GM12875 (cell line): Measurements from ENCODE around the gene LDB2.

Experiments used
- H3K4me3 ChIP-seq: one replicate; pipeline ENCODE4 v1.5.1; 2011; ENCODE audit warnings: low read depth, low read length, control low read depth
- TF ChIP-seq, protein P1 (sequence below): IDR thresholded peaks from 2 replicates; pipeline ENCODE4 v1.5.1; 2011; ENCODE audit warnings: low read depth, mild to moderate bottlenecking, control low read depth, inconsistent platforms, low read length, moderate library complexity, borderline replicate concordance; ENCODE audit not compliant: insufficient read depth

Gene LDB2

GRCh38 chr4:16859031-16859430 is 39.4 kb downstream of the LDB2 start:
- TF ChIP-seq, protein P1, sequence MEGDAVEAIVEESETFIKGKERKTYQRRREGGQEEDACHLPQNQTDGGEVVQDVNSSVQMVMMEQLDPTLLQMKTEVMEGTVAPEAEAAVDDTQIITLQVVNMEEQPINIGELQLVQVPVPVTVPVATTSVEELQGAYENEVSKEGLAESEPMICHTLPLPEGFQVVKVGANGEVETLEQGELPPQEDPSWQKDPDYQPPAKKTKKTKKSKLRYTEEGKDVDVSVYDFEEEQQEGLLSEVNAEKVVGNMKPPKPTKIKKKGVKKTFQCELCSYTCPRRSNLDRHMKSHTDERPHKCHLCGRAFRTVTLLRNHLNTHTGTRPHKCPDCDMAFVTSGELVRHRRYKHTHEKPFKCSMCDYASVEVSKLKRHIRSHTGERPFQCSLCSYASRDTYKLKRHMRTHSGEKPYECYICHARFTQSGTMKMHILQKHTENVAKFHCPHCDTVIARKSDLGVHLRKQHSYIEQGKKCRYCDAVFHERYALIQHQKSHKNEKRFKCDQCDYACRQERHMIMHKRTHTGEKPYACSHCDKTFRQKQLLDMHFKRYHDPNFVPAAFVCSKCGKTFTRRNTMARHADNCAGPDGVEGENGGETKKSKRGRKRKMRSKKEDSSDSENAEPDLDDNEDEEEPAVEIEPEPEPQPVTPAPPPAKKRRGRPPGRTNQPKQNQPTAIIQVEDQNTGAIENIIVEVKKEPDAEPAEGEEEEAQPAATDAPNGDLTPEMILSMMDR, result no peak
- no peak overlapping the region for H3K4me3 ChIP-seq

DNA sequence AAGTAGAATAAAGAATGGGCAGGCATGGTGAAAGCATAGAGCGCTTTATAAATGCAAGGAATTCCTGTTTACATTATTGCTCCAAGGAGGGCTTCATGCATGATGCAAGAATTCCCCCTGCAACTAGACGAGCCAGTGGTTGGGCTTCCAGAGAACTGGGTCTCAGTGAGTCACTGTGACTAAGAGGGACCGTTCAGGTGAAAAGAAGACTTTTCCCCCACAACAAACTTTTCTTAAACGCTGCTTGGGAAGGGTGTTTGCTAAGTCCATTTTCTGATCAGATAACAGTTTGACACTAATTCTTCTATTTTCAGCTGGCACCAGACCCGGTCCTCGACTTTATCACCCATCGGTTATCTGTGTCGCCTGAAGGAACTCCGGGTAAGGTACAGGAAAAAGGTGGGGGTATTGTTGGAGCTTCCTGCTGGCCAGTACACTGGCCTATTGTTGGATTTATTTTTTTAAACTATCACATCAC is 40.1 kb downstream of the LDB2 start:
- no peak overlapping the region for H3K4me3 ChIP-seq
- TF ChIP-seq, protein P1, result no peak

- H3K4me3 ChIP-seq, result no peak overlapping the region
- TF ChIP-seq, protein P1, result no peak
These were observed 41.0 kb downstream of the LDB2 start for GRCh38 chr4:16857425-16857824.

DNA sequence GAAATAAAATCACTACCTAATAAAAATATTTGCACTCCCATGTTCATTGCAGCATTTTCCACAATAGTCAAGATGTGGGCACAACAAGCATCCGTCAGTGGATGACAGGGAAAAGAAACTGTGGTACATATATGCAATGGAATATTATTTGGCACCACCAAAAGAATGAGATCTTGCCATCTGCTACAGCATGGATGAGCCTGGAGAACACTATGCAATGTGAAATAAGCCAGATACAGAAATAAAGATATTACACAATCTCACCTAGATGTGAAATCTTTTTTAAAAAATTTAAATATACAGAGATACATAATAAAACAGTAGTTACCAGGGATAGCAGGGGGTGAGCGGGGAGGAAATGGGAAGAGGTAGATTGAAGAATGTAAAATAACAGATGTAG is 44.8 kb downstream of the LDB2 start:
- no peak overlapping the region for H3K4me3 ChIP-seq
- TF ChIP-seq, protein P1, result no peak

- no peak overlapping the region for H3K4me3 ChIP-seq
- TF ChIP-seq, protein P1, result no peak
These were observed 45.8 kb downstream of the LDB2 start for GRCh38 chr4:16852644-16853043.

- TF ChIP-seq, protein P1, result no peak
- no peak overlapping the region for H3K4me3 ChIP-seq
These were observed 46.2 kb downstream of the LDB2 start for GRCh38 chr4:16852228-16852627.

GRCh38 chr4:16846540-16847117 is 51.8 kb downstream of the LDB2 start:
- H3K4me3 ChIP-seq, result no peak overlapping the region
- TF ChIP-seq, protein P1, result no peak
